ENCODE results near the gene UVRAG.

DNA sequence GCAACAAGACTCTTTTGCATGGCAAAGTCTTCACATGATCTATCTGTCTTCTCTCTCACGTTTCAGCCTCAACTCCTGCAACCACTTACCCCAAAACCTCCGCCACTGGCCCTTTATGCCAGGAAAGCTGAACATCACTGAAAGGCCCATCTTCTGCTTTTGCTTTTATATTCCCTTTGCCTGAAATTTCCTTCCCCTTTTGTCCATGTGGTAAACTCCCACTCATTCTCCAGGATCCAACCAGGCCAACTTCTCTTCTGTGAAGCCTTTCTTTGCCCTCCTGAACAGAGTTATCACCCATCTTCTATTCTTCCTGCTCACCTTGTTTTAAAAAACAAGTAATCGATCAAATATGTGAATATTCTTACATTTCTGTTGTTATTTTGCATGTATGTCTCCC, 273.5 kb downstream of the UVRAG start:
- no peak for TF ChIP-seq POLR2AphosphoS5 (IDR thresholded peaks at IDR 0.05; ENCODE audit: borderline replicate concordance, low read depth, low read length)
- TF ChIP-seq EZH2 (IDR thresholded peaks at IDR 0.05): no peak
